BLaER1 treated with 17β-estradiol and CSF1 and Interleukin-3, amounts not matched to agents 10 nM and 100 nM (cell line): ENCODE results near the gene SPATS2.

ENCODE experiments used
- H3K27ac ChIP-seq, 11 experiments: shearing (Covaris generic); formaldehyde crosslinking; 2 replicates each; pipeline ENCODE4 v1.8.1; 2022
- H3K27me3 ChIP-seq, 11 experiments: shearing (Covaris generic); formaldehyde crosslinking; 2 replicates each; pipeline ENCODE4 v1.8.1; 2022
- H3K36me3 ChIP-seq, 11 experiments: shearing (Covaris generic); formaldehyde crosslinking; 2 replicates each; pipeline ENCODE4 v1.8.1; 2022
- H3K4me1 ChIP-seq, 10 experiments: shearing (Covaris generic); formaldehyde crosslinking; 2 replicates each; pipeline ENCODE4 v1.8.1; 2022
- H3K4me2 ChIP-seq, 11 experiments: shearing (Covaris generic); formaldehyde crosslinking; 2 replicates each; pipeline ENCODE4 v1.8.1; 2022
- H3K4me3 ChIP-seq, 10 experiments: shearing (Covaris generic); formaldehyde crosslinking; 2 replicates each; pipeline ENCODE4 v1.8.1; 2022
- H3K9ac ChIP-seq, 11 experiments: shearing (Covaris generic); formaldehyde crosslinking; 2 replicates each; pipeline ENCODE4 v1.8.1; 2022
- H3K9me3 ChIP-seq, 11 experiments: shearing (Covaris generic); formaldehyde crosslinking; replicated peaks in 1 of 11; 2 replicates each; pipeline ENCODE4 v1.8.1; 2022
- H4K20me1 ChIP-seq, 11 experiments: shearing (Covaris generic); formaldehyde crosslinking; 2 replicates each; pipeline ENCODE4 v1.8.1; 2022
- Cebpa-rat ChIP-seq, 11 experiments: shearing (Covaris generic); IDR thresholded peaks; 2 replicates each; pipeline ENCODE4 v1.8.1; 2022

Gene SPATS2

DNA sequence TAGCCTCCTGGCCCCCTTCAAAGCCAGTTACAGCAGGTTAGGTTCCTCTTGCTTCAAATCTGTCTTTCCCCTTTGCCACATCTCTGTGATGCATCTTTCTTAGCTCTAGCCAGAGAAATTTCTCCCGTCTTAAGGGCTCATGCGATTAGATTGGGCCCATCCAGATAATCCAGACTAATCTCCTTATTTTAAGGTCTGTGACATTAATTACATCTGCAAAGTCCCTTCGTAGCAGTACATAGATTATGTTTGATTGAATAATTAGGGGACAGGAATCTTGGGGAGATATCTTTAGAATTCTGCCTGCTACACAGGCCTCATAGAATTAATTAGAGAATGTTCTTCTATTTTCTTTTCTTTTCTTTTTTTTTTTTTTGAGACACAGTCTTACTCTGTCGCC, 79.3 kb downstream of the SPATS2 start:
- Histone ChIP-seq H3K4me2 (no peak overlapping the region), H3K36me3 (peaks cover 32 to 63% (median 44%) of the 10 kb centered on the region in 11 experiments), H3K27ac (no peak overlapping the region), H3K9me3 (peaks cover 32 to 50% (median 44%) of the 10 kb centered on the region in 11 experiments), H4K20me1 (peaks cover 0 to 29% (median 0%) of the 10 kb centered on the region in 11 experiments; a peak in 3 of 22 replicates), H3K9ac (no peak overlapping the region), H3K4me1 (peaks cover 0 to 2% (median 0%) of the 10 kb centered on the region in 10 experiments; a peak in 1 of 20 replicates), H3K27me3 (no peaks in the 10 kb centered on the region), H3K4me3 (no peak overlapping the region)
- no peak for TF ChIP-seq Cebpa-rat (IDR thresholded peaks at IDR 0.05)

GRCh38 chr12:49448858-49449257, 81.6 kb downstream of the SPATS2 start:
- Histone ChIP-seq H3K4me3 (no peak overlapping the region), H3K27ac (no peak overlapping the region), H3K36me3 (peaks cover 21 to 52% (median 34%) of the 10 kb centered on the region in 11 experiments; a peak in 21 of 22 replicates), H3K4me1 (peaks cover 0 to 10% (median 0%) of the 10 kb centered on the region in 10 experiments; a peak in 1 of 20 replicates), H4K20me1 (peaks cover 0 to 34% (median 0%) of the 10 kb centered on the region in 11 experiments; a peak in 5 of 22 replicates), H3K4me2 (no peak overlapping the region), H3K9me3 (peaks cover 32 to 50% (median 44%) of the 10 kb centered on the region in 11 experiments), H3K27me3 (no peaks in the 10 kb centered on the region), H3K9ac (no peak overlapping the region)
- no peak for TF ChIP-seq Cebpa-rat (IDR thresholded peaks at IDR 0.05)

DNA sequence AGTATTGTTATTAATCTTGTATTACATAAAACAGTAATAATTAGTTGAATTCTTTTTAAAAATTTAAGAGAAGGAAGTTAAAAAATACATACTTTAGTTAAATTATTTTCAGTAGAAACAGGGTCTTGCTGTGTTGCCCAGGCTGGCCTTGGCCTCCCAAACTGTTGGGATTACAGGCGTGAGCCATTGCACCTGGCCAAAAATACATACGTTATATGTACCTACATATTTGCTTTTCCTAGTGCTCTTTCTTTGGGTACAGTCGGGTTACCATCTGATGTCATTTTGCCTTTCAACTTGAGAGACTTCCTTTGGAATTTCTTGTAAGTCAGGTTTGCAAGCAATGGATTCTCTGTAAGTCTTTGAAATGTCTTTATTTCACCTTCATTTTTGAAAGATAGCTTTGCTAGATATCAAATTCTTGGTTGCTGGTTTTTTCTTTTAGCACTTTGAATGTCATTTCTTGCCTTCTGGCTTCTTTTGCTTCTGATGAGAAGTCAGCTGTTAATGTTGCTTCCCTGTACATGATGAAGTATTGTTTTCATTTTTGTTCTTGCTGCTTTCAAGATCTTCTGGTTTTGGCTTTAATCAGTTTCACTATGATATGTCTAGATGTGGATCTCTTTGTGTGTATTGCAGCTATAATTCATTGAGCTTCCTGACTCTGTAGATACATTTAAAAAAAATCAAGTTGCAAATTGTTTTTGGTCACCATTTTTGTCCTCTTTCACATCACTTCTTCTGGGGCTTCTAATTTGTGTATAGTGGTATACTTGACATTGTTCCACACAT, 84.4 kb downstream of the SPATS2 start:
- Histone ChIP-seq H3K4me3 (no peak overlapping the region), H3K4me2 (no peak overlapping the region; a peak in 1 of 22 replicates), H3K27me3 (no peaks in the 10 kb centered on the region), H3K9me3 (peaks cover 22 to 40% (median 31%) of the 10 kb centered on the region in 11 experiments), H3K4me1 (peaks cover 0 to 10% (median 0%) of the 10 kb centered on the region in 10 experiments; a peak in 1 of 20 replicates), H4K20me1 (peaks cover 0 to 43% (median 12%) of the 10 kb centered on the region in 11 experiments; a peak in 15 of 22 replicates), H3K36me3 (peaks cover 16 to 43% (median 25%) of the 10 kb centered on the region in 11 experiments), H3K9ac (no peak overlapping the region), H3K27ac (no peak overlapping the region)
- no peak for TF ChIP-seq Cebpa-rat (IDR thresholded peaks at IDR 0.05)

DNA sequence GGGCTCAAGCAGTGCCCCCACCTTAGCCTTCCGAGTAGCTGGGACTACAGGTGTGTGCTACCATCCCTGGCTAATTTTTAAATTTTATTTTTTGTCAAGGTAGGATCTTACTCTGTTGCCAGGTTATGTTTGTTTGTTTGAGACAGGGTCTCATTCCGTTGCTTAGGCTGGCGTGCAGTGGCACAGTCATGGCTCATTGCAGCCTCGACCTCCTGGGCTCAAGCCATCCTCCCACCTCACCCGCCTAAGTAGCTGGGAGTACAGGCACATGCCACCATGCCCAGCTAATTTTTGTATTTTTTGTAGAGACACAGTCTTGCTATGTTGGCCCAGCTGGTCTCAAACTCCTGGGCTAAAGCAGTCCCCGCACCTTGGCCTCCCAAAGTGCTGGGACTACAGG, 88.2 kb downstream of the SPATS2 start:
- Histone ChIP-seq H3K9ac (no peak overlapping the region), H4K20me1 (peaks cover 0 to 55% (median 12%) of the 10 kb centered on the region in 11 experiments; a peak in 15 of 22 replicates), H3K4me1 (peaks cover 0 to 10% (median 0%) of the 10 kb centered on the region in 10 experiments; a peak in 1 of 20 replicates), H3K9me3 (peaks cover 0 to 4% (median 0%) of the 10 kb centered on the region in 11 experiments; a peak in 3 of 22 replicates), H3K4me2 (no peak overlapping the region), H3K4me3 (no peak overlapping the region), H3K36me3 (peaks cover 8 to 36% (median 25%) of the 10 kb centered on the region in 11 experiments; a peak in 16 of 22 replicates), H3K27me3 (no peaks in the 10 kb centered on the region), H3K27ac (no peak overlapping the region)
- TF ChIP-seq Cebpa-rat (IDR thresholded peaks at IDR 0.05) = no peak

- no peaks in the 10 kb centered on the region for H3K27me3 ChIP-seq
- no peak overlapping the region for H3K4me3 ChIP-seq
- no peak overlapping the region for H3K4me2 ChIP-seq
- H3K27ac ChIP-seq = no peak overlapping the region
- no peak for TF ChIP-seq Cebpa-rat (IDR thresholded peaks at IDR 0.05)
- H3K9ac ChIP-seq = no peak overlapping the region
- H4K20me1 ChIP-seq = peaks cover 0 to 55% (median 12%) of the 10 kb centered on the region in 11 experiments; a peak in 15 of 22 replicates
- H3K36me3 ChIP-seq = peaks cover 10 to 43% (median 28%) of the 10 kb centered on the region in 11 experiments; a peak in 20 of 22 replicates
- H3K4me1 ChIP-seq = peaks cover 0 to 10% (median 0%) of the 10 kb centered on the region in 10 experiments; a peak in 1 of 20 replicates
- no peaks in the 10 kb centered on the region for H3K9me3 ChIP-seq
Observed at GRCh38 chr12:49456131-49456679, 88.9 kb downstream of the SPATS2 start.

- Histone ChIP-seq H3K4me2 (no peak overlapping the region), H3K4me3 (no peak overlapping the region), H3K9ac (no peak overlapping the region), H3K36me3 (peaks cover 23 to 62% (median 45%) of the 10 kb centered on the region in 11 experiments), H4K20me1 (peaks cover 0 to 40% (median 12%) of the 10 kb centered on the region in 11 experiments; a peak in 15 of 22 replicates), H3K4me1 (no peaks in the 10 kb centered on the region), H3K27me3 (no peaks in the 10 kb centered on the region), H3K9me3 (peaks cover 8 to 13% (median 9%) of the 10 kb centered on the region in 11 experiments; a peak in 20 of 22 replicates), H3K27ac (no peak overlapping the region)
- no peak for TF ChIP-seq Cebpa-rat (IDR thresholded peaks at IDR 0.05)
Observed at GRCh38 chr12:49458816-49459215, 91.6 kb downstream of the SPATS2 start.

DNA sequence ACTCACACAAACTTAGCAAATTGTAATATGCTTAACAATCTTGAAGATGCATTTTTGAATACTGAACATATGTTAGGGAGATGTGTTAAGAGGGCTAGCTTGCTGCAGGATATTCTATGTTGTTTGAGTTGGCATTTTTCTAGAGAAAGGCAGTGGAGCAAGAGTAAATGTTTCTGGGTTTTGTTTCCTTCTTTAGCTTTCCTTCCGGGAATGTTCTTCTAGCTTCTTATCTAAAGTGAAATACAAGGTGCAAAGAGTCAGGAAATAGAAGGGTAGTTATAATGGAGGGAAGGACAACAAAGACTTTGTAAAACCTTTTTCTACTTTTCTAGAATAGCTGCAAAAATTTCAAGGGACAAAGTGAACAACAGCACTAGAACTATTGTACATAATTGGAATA, 94.0 kb downstream of the SPATS2 start:
- no peak for TF ChIP-seq Cebpa-rat (IDR thresholded peaks at IDR 0.05)
- no peak overlapping the region for H3K4me2 ChIP-seq
- no peak overlapping the region for H3K27ac ChIP-seq
- no peak overlapping the region for H3K4me3 ChIP-seq
- H3K9ac ChIP-seq = no peak overlapping the region
- H4K20me1 ChIP-seq = peaks cover 0 to 16% (median 3%) of the 10 kb centered on the region in 11 experiments; a peak in 7 of 22 replicates
- peaks cover 22 to 73% (median 56%) of the 10 kb centered on the region in 11 experiments for H3K36me3 ChIP-seq
- H3K27me3 ChIP-seq = no peaks in the 10 kb centered on the region
- no peaks in the 10 kb centered on the region for H3K4me1 ChIP-seq
- peaks cover 14 to 29% (median 22%) of the 10 kb centered on the region in 11 experiments; a peak in 20 of 22 replicates for H3K9me3 ChIP-seq

GRCh38 chr12:49462083-49462744, 95.0 kb downstream of the SPATS2 start:
- no peak for TF ChIP-seq Cebpa-rat (IDR thresholded peaks at IDR 0.05)
- Histone ChIP-seq H3K4me2 (no peak overlapping the region), H3K9me3 (peaks cover 14 to 29% (median 22%) of the 10 kb centered on the region in 11 experiments; a peak in 20 of 22 replicates), H3K36me3 (peaks cover 22 to 74% (median 56%) of the 10 kb centered on the region in 11 experiments), H3K27ac (no peak overlapping the region), H3K4me1 (no peaks in the 10 kb centered on the region), H3K9ac (no peak overlapping the region), H4K20me1 (peaks cover 0 to 10% (median 0%) of the 10 kb centered on the region in 11 experiments; a peak in 4 of 22 replicates), H3K27me3 (no peaks in the 10 kb centered on the region), H3K4me3 (no peak overlapping the region)
